HG03103 (cell line): Measurements from ENCODE around the gene NPY5R.

Experiments used
- ATAC-seq: cut with Tn5 transposase; IDR thresholded peaks from one replicate; pipeline ENCODE4 v1.9.1; 2021; ENCODE audit warnings: low read depth; ENCODE audit not compliant: unreplicated experiment

NPY5R gene

DNA sequence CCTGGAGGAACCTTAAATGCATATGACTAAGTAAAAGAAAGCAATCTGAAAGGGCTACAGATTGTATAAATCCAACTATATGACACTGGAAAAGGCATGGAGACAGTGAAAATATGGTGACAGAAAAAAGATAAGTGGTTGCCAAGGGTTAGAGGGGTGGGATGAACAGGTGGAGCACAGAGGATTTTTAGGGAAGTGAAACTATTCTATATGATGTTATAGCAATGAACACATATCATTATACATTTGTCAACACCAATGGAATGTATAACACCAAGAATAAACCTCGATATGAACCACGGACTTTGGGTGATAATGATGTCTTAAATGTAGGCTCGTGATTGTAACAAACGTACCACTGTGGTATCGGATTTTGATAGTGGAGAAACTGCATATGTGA is 40.7 kb downstream of the NPY5R start:
- ATAC-seq = no peak

DNA sequence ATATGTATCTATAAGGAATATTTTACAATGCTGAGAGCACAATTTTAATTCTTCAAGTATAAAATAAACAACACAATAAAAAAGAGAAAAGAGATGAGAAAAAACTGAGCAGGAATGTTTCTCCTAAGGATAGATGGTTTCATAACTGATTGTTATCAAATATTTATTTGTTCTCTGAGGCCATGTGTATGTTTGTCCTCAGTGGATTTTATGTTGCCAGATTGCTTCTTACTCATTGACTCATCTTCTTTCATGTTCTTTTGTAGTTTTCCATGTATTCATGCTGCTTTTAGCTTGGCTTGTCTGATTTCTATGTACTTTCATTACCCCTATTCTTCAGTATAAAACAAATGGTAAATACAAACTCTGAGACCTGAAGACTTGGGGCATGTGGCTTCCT is 41.2 kb downstream of the NPY5R start:
- no peak for ATAC-seq

DNA sequence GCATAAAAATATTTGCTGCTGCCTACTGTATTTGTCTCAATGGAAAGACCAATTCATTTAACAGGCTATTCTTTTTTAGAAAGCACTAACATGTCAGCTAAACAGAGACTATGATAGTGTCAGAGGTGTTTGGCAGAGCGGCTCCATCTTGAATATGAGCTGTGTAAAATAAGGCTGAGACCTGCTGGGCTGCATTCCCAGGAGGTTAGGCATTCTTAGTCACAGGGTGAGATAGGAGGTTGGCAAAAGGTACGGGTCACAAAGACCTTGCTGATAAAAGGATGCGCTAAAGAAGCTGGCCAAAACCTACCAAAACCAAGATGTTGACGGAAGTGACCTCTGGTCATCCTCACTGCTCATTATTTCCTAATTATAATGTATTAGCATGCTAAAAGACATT is 41.8 kb downstream of the NPY5R start:
- no peak for ATAC-seq

DNA sequence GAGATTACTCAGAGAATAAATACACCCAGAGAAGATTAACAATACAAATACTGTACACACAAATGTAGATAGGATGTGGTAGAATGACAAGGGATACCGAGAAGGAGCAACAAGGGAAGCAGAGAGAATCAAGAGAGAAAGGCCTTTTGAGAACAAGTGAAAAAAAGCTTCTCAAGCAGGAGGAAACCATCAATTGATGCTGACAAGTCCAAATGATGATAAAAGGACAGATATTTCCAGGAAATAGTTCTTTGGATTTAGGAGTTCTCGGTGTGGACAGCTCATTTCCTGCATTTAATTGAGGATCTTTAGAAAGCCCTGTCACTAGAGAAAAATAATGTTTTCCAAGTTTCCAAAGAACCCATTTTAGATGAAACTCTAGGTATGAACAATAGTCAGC is 48.1 kb downstream of the NPY5R start:
- no peak for ATAC-seq

DNA sequence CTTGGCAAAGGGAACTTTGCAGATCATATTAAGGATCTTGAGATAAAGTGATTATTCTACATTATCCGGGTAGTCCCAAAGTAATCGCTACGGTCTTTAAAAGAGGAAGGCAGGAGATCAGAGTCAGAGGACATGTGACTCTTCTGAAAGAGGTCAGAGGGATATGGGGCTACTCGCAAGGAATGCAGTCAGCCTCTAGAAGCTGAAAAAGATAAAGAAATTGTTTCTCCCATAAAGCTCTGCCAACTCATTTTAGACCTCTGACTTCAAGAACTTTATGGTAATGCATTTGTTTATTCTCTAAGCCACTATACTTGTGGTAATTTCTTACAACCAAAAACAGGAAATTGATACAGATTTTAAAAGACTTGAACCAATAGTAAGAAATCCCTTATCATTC is 48.6 kb downstream of the NPY5R start:
- ATAC-seq = no peak

GRCh38 chr4:163393471-163393870 is 49.8 kb downstream of the NPY5R start:
- no peak for ATAC-seq

- no peak for ATAC-seq
These were observed 51.4 kb downstream of the NPY5R start for GRCh38 chr4:163395055-163395454.

GRCh38 chr4:163395758-163396157 is 52.1 kb downstream of the NPY5R start:
- no peak for ATAC-seq

DNA sequence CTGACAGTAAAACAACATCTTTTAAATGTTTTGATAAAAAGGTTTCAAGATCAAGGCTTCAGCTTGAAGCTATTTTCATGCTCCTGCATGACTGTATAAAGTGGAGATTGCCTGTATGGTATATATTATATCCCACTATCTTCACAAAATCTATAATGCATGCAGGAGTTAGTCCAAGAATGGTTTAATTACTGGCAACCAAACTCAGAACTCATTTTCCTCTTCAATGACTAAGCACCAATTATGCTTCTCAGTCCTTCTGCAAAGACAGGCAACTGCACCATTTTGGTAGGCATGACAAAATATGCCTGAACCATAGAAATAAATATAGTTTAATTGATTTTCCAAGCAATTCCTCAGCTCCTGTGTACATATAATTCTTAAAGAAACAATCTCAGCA is 54.5 kb downstream of the NPY5R start:
- no peak for ATAC-seq

GRCh38 chr4:163400911-163401310 is 57.2 kb downstream of the NPY5R start:
- no peak for ATAC-seq
